ENCODE data around the gene UBAC2.

The UBAC2 gene

DNA sequence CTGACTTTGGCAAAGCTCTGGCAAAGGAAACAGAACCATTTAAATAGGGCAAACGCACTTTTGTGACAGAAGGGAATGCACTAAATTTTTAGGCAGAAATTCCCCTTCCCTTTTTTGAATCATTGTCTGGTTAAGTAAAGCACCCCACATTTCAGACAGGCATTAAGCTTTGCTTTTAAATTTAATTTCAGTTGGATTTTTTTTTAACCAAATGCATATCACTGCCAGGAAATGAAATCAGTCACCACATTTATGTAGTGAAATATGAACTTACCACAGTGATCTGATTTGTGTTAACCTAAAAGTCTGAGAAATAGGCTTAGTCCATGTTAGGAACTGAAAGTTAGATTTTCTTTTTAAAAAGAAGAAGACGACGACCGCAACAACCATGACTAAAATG is 95.7 kb downstream of the UBAC2 start:
- H3K27me3 ChIP-seq, result no peaks in the 10 kb centered on the region
- H3K4me1 ChIP-seq, result no peaks in the 10 kb centered on the region
- TF ChIP-seq, protein P1, sequence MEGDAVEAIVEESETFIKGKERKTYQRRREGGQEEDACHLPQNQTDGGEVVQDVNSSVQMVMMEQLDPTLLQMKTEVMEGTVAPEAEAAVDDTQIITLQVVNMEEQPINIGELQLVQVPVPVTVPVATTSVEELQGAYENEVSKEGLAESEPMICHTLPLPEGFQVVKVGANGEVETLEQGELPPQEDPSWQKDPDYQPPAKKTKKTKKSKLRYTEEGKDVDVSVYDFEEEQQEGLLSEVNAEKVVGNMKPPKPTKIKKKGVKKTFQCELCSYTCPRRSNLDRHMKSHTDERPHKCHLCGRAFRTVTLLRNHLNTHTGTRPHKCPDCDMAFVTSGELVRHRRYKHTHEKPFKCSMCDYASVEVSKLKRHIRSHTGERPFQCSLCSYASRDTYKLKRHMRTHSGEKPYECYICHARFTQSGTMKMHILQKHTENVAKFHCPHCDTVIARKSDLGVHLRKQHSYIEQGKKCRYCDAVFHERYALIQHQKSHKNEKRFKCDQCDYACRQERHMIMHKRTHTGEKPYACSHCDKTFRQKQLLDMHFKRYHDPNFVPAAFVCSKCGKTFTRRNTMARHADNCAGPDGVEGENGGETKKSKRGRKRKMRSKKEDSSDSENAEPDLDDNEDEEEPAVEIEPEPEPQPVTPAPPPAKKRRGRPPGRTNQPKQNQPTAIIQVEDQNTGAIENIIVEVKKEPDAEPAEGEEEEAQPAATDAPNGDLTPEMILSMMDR (IDR thresholded peaks at IDR 0.05; ENCODE audit: low read depth, low read length), result no peak
- no peak overlapping the region for H3K4me3 ChIP-seq (ENCODE audit: low read depth, low read length)
- H3K9me3 ChIP-seq, result no peaks in the 10 kb centered on the region
- H3K36me3 ChIP-seq, result no peaks in the 10 kb centered on the region
- DNase-seq, result no peak

DNA sequence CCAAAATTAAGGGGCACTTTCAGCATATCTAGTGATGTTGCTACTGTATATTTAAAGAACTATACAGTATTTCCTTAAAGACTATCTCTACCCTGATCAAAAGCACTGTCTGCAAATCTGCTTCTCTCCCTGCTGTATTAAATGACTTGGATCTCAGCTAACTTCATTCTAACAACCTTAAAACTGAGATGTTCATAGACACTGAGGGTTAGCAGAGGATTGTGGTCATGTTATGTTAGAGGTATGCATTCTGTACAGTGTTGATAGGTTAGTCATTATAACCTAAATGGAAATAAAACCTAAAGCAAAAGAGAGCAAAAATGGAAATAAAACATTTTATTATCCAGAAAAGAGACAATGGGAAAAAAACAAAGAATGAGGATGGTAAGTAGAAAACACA is 96.7 kb downstream of the UBAC2 start:
- DNase-seq, result no peak
- no peak overlapping the region for H3K4me3 ChIP-seq (ENCODE audit: low read depth, low read length)
- no peaks in the 10 kb centered on the region for H3K36me3 ChIP-seq

DNA sequence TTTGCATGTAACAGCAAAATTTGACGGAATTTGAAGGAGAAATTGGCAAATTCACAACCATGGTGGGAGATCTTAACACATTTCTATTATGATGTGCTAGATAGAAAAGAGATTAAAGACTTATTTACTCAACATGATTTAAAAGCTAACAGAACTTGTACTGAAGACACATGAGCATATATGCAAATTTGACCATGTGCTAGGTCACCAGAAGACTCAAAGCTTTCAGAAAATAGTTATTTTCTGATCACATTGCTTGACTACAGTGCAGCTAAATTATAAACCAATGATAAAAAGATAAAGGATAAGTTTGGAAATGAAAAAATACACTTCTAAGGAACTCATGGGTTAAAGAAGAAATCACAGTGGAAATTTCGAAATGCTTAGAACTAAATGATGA is 97.4 kb downstream of the UBAC2 start:
- no peaks in the 10 kb centered on the region for H3K27me3 ChIP-seq
- H3K36me3 ChIP-seq, result no peaks in the 10 kb centered on the region
- no peaks in the 10 kb centered on the region for H3K9me3 ChIP-seq
- DNase-seq, result no peak
- H3K4me1 ChIP-seq, result no peaks in the 10 kb centered on the region
- H3K4me3 ChIP-seq (ENCODE audit: low read depth, low read length), result no peak overlapping the region
- TF ChIP-seq, protein P1 (IDR thresholded peaks at IDR 0.05; ENCODE audit: low read depth, low read length), result no peak

More for the DNA sequence above, 96.7 kb downstream of the UBAC2 start:
- Histone ChIP-seq H3K9me3 (no peaks in the 10 kb centered on the region), H3K4me1 (no peaks in the 10 kb centered on the region), H3K27me3 (no peaks in the 10 kb centered on the region)
- TF ChIP-seq, protein P1 (IDR thresholded peaks at IDR 0.05; ENCODE audit: low read depth, low read length), result no peak

DNA sequence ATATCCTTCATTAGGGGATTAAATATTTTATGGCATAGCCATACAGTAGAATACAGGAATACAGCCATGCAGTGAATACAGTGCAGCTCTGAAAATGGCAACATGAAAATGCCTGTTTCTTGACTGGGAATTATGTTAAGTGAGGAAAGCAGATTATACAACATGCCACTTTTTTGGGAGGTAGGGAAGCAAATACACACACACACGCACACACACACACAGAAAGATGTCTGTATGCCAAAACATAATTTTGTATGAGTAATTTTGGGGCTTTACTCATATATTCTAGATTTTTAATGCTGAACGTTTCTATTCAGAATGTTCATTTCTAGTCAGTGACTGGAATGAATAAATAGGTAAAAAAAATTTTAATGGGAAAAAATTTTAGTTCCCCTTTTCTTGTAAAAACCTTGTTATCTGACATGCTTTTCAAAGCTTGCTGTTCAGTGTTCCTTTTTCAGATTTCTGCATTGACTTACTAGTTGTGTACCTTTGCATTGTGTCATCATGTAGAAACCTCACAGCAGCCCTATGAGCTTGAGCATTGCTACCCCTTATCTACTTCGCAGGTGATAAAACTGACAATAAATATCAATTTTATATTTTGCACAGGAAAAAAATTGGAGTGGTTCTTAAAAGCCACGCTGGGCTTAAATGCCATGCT is 98.7 kb downstream of the UBAC2 start:
- H3K4me1 ChIP-seq, result no peaks in the 10 kb centered on the region
- no peaks in the 10 kb centered on the region for H3K9me3 ChIP-seq
- TF ChIP-seq, protein P1 (IDR thresholded peaks at IDR 0.05; ENCODE audit: low read depth, low read length), result no peak
- no peaks in the 10 kb centered on the region for H3K27me3 ChIP-seq
- no peaks in the 10 kb centered on the region for H3K36me3 ChIP-seq
- H3K4me3 ChIP-seq (ENCODE audit: low read depth, low read length), result no peak overlapping the region
- no peak for DNase-seq

DNA sequence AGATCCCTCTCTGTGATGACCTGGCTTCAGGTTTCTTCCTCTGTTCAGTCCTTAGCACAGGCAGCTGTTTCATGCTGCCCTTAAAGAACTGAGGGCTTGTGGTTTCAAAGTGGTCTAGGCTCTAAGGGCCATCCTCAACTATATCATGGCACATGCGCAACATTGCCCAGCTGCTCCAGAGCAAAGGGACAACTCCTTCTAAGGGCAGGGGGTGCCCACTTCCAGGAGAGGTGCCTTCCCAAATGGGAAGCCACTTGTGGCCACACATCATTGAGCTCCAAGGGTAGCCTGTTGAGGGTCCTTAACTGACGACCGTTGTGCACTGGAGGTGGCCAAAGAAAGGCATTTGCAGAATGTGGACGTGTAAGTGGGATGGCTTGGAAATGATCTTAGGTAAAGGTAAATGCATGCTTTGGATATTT is 99.3 kb downstream of the UBAC2 start:
- Histone ChIP-seq H3K27me3 (no peaks in the 10 kb centered on the region), H3K36me3 (no peaks in the 10 kb centered on the region), H3K4me3 (ENCODE audit: low read depth, low read length) (no peak overlapping the region), H3K4me1 (no peaks in the 10 kb centered on the region), H3K9me3 (no peaks in the 10 kb centered on the region)
- TF ChIP-seq, protein P1 (IDR thresholded peaks at IDR 0.05; ENCODE audit: low read depth, low read length), result no peak
- no peak for DNase-seq

DNA sequence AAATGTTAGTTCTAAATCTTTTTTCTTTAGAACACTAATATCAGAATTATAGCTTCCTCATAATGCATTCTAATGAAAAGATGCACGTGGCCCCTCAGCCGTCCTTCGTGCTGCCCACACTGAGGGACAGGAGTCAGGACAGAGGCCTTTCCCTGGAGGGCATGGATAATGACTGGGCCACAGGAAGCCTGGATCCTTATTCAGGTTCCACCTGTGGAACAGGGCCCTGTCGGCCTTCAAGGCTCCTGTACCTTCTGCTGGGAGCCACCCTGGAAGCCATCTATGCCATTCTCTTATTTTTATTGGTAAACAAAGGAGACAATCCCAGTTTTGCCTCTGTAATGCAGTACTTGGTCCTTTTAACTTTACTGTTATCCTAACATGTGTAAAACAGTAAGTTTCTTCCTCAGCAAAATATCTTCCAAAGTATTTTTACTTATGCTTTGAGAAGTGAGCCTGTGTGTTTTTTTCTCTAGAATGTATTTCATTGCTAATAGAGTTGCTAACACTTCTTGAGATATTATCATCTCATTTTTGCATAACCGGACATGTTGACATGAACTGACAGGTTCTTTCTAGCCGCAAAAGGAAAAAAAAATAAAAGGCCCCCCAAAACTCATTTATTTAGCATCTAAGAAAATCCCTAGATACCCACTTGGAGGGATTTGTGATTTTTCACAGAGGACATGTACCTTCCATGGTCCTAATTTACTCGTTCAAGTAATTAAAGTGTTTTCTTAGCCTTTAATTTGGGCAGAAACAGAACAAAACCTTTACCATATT is 100.6 kb downstream of the UBAC2 start:
- Histone ChIP-seq H3K36me3 (no peaks in the 10 kb centered on the region), H3K27me3 (no peaks in the 10 kb centered on the region), H3K9me3 (no peaks in the 10 kb centered on the region), H3K4me3 (ENCODE audit: low read depth, low read length) (no peak overlapping the region), H3K4me1 (no peaks in the 10 kb centered on the region)
- DNase-seq, result no peak
- TF ChIP-seq, protein P1 (IDR thresholded peaks at IDR 0.05; ENCODE audit: low read depth, low read length), result no peak
